ENCODE results near the gene NCK2.

Gene NCK2

DNA sequence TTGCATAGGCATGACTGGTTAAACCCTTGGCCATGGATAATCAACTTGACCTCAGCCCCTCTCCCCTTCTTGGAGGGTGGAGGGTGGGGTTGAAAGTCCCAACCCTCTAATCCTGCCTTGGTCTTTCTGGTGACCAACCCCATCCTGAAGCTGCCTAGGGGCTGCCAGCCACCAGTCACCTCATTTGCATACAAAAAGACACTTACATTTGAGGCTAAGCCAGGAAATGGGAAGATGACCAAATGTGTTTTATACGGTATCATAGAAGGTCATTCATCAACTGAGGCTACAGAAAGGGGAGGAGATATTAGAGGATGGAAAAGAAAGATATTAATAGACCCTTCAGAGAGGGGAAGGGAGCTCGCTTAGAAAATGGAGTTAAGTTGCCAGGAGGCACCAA, 96.8 kb downstream of the NCK2 start:
- Histone ChIP-seq H2BK5ac (ENCODE audit: low read length) (no peak overlapping the region), H3K4ac (ENCODE audit: low read length) (no peak overlapping the region), H3K27ac (replicated peaks; ENCODE audit: low read length) (no peak overlapping the region), H3K4me3 (ENCODE audit: low read length in 2 of 2) (no peak overlapping the region), H3K14ac (ENCODE audit: low read length) (no peak overlapping the region), H2AFZ (ENCODE audit: low read length) (no peak overlapping the region), H2BK12ac (ENCODE audit: low read length) (no peak overlapping the region), H3K9me3 (replicated peaks in 1 of 2; ENCODE audit: control insufficient read depth in 2 of 2, insufficient read depth in 1 of 2, low read depth in 1 of 2, low read length in 2 of 2) (peaks cover 5 to 12% of the 10 kb centered on the region in 2 donors), H2AK5ac (ENCODE audit: low read depth, low read length) (no peak overlapping the region), H2BK15ac (ENCODE audit: low read length) (no peak overlapping the region), H3K4me2 (ENCODE audit: insufficient read depth, low read length, poor library complexity, severe bottlenecking) (no peak overlapping the region), H3K18ac (ENCODE audit: low read length) (no peak overlapping the region), H2BK120ac (ENCODE audit: low read depth, low read length) (no peak overlapping the region), H3K36me3 (replicated peaks in 1 of 2; ENCODE audit: control insufficient read depth in 2 of 2, insufficient read depth in 2 of 2, low read length in 2 of 2) (peaks cover 0 to 6% of the 10 kb centered on the region in 2 donors), H3K9ac (ENCODE audit: low read depth, low read length, poor library complexity) (no peak overlapping the region), H3K79me1 (ENCODE audit: low read depth, low read length) (no peaks in the 10 kb centered on the region), H3K4me1 (ENCODE audit: control insufficient read depth in 2 of 2, insufficient read depth in 1 of 2, low read depth in 1 of 2, low read length in 2 of 2) (peaks cover 2% of the 10 kb centered on the region in 2 donors), H3K23ac (ENCODE audit: low read depth, low read length, poor library complexity) (no peak overlapping the region), H3K27me3 (ENCODE audit: control insufficient read depth in 3 of 3, insufficient read depth in 3 of 3, low read depth in 1 of 3, low read length in 3 of 3) (no peaks in the 10 kb centered on the region), H4K91ac (ENCODE audit: low read depth, low read length, poor library complexity) (no peak overlapping the region), H4K8ac (ENCODE audit: low read depth, low read length) (no peak overlapping the region)
- WGBS, 2 donors (ENCODE audit: extremely low coverage in 2 of 2, insufficient read length in 2 of 2, insufficient replicate concordance in 1 of 2) = no CpG with 5 or more reads among the region's 2 CpGs
- no peak for DNase-seq (ENCODE audit: low spot score)

GRCh38 chr2:105842555-105842954, 97.8 kb downstream of the NCK2 start:
- Histone ChIP-seq H2BK120ac (ENCODE audit: low read depth, low read length) (no peak overlapping the region), H3K23ac (ENCODE audit: low read depth, low read length, poor library complexity) (no peak overlapping the region), H2AK5ac (ENCODE audit: low read depth, low read length) (no peak overlapping the region), H3K4ac (ENCODE audit: low read length) (no peak overlapping the region), H2AFZ (ENCODE audit: low read length) (no peak overlapping the region), H3K18ac (ENCODE audit: low read length) (no peak overlapping the region), H3K36me3 (replicated peaks in 1 of 2; ENCODE audit: control insufficient read depth in 2 of 2, insufficient read depth in 2 of 2, low read length in 2 of 2) (peaks cover 0 to 12% of the 10 kb centered on the region in 2 donors), H3K4me3 (ENCODE audit: low read length in 2 of 2) (no peak overlapping the region), H3K14ac (ENCODE audit: low read length) (no peak overlapping the region), H4K8ac (ENCODE audit: low read depth, low read length) (no peak overlapping the region), H2BK12ac (ENCODE audit: low read length) (no peak overlapping the region), H2BK15ac (ENCODE audit: low read length) (no peak overlapping the region), H2BK5ac (ENCODE audit: low read length) (no peak overlapping the region), H3K4me1 (ENCODE audit: control insufficient read depth in 2 of 2, insufficient read depth in 1 of 2, low read depth in 1 of 2, low read length in 2 of 2) (peaks cover 2% of the 10 kb centered on the region in 2 donors), H3K27ac (replicated peaks; ENCODE audit: low read length) (no peak overlapping the region), H4K91ac (ENCODE audit: low read depth, low read length, poor library complexity) (no peak overlapping the region), H3K9me3 (replicated peaks in 1 of 2; ENCODE audit: control insufficient read depth in 2 of 2, insufficient read depth in 1 of 2, low read depth in 1 of 2, low read length in 2 of 2) (peaks cover 0 to 2% of the 10 kb centered on the region in 2 donors), H3K27me3 (ENCODE audit: control insufficient read depth in 3 of 3, insufficient read depth in 3 of 3, low read depth in 1 of 3, low read length in 3 of 3) (no peaks in the 10 kb centered on the region), H3K9ac (ENCODE audit: low read depth, low read length, poor library complexity) (no peak overlapping the region), H3K4me2 (ENCODE audit: insufficient read depth, low read length, poor library complexity, severe bottlenecking) (no peak overlapping the region), H3K79me1 (ENCODE audit: low read depth, low read length) (no peaks in the 10 kb centered on the region)
- no CpG with 5 or more reads among the region's 4 CpGs for WGBS, 2 donors (ENCODE audit: extremely low coverage in 2 of 2, insufficient read length in 2 of 2, insufficient replicate concordance in 1 of 2)
- DNase-seq (ENCODE audit: low spot score) = no peak

- no peak overlapping the region for H4K91ac ChIP-seq (ENCODE audit: low read depth, low read length, poor library complexity)
- no peak overlapping the region for H3K14ac ChIP-seq (ENCODE audit: low read length)
- no peak overlapping the region for H3K23ac ChIP-seq (ENCODE audit: low read depth, low read length, poor library complexity)
- no peak overlapping the region for H2BK120ac ChIP-seq (ENCODE audit: low read depth, low read length)
- no peaks in the 10 kb centered on the region for H3K27me3 ChIP-seq (ENCODE audit: control insufficient read depth in 3 of 3, insufficient read depth in 3 of 3, low read depth in 1 of 3, low read length in 3 of 3)
- H3K9ac ChIP-seq (ENCODE audit: low read depth, low read length, poor library complexity) = no peak overlapping the region
- H3K4me2 ChIP-seq (ENCODE audit: insufficient read depth, low read length, poor library complexity, severe bottlenecking) = no peak overlapping the region
- H3K4me3 ChIP-seq (ENCODE audit: low read length in 2 of 2) = no peak overlapping the region
- no peak overlapping the region for H3K27ac ChIP-seq (replicated peaks; ENCODE audit: low read length)
- H3K18ac ChIP-seq (ENCODE audit: low read length) = no peak overlapping the region
- DNase-seq (ENCODE audit: low spot score) = no peak
- H3K4me1 ChIP-seq (ENCODE audit: control insufficient read depth in 2 of 2, insufficient read depth in 1 of 2, low read depth in 1 of 2, low read length in 2 of 2) = peaks cover under 1 to 2% of the 10 kb centered on the region in 2 donors
- no peaks in the 10 kb centered on the region for H3K79me1 ChIP-seq (ENCODE audit: low read depth, low read length)
- no peak overlapping the region for H2BK12ac ChIP-seq (ENCODE audit: low read length)
- H3K4ac ChIP-seq (ENCODE audit: low read length) = no peak overlapping the region
- H2BK15ac ChIP-seq (ENCODE audit: low read length) = no peak overlapping the region
- no peak overlapping the region for H4K8ac ChIP-seq (ENCODE audit: low read depth, low read length)
- no peaks in the 10 kb centered on the region for H3K9me3 ChIP-seq (replicated peaks in 1 of 2; ENCODE audit: control insufficient read depth in 2 of 2, insufficient read depth in 1 of 2, low read depth in 1 of 2, low read length in 2 of 2)
- H3K36me3 ChIP-seq (replicated peaks in 1 of 2; ENCODE audit: control insufficient read depth in 2 of 2, insufficient read depth in 2 of 2, low read length in 2 of 2) = peaks cover 0 to 18% of the 10 kb centered on the region in 2 donors
- H2AFZ ChIP-seq (ENCODE audit: low read length) = no peak overlapping the region
- H2BK5ac ChIP-seq (ENCODE audit: low read length) = no peak overlapping the region
- no CpG with 5 or more reads among the region's 12 CpGs for WGBS, 2 donors (ENCODE audit: extremely low coverage in 2 of 2, insufficient read length in 2 of 2, insufficient replicate concordance in 1 of 2)
- H2AK5ac ChIP-seq (ENCODE audit: low read depth, low read length) = no peak overlapping the region
Observed at GRCh38 chr2:105843476-105844374, 99.0 kb downstream of the NCK2 start.

DNA sequence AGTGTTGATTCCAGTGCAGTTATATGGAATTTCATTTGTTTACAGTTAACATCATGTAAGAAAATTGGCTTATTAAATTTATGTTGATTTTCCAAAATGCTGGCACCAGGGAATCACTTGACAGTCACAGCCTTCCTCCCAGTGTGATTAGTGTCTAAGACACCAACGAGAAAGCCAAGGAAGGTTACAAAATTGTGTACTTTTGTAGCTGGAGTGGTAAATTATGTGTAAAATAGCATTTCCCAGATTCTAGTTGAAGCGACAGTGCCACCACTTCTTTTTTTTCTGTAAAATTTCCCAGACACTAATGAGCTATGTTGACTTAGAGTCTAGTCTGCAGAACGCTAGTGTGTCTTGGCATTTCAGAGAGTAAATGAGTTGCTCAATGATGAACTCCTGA, 101.3 kb downstream of the NCK2 start:
- H3K9me3 ChIP-seq (replicated peaks in 1 of 2; ENCODE audit: control insufficient read depth in 2 of 2, insufficient read depth in 1 of 2, low read depth in 1 of 2, low read length in 2 of 2) = peaks cover 0 to 2% of the 10 kb centered on the region in 2 donors
- H3K4me2 ChIP-seq (ENCODE audit: insufficient read depth, low read length, poor library complexity, severe bottlenecking) = no peak overlapping the region
- no peak overlapping the region for H3K23ac ChIP-seq (ENCODE audit: low read depth, low read length, poor library complexity)
- no peak overlapping the region for H3K27ac ChIP-seq (replicated peaks; ENCODE audit: low read length)
- no peak overlapping the region for H2BK15ac ChIP-seq (ENCODE audit: low read length)
- no peak overlapping the region for H3K14ac ChIP-seq (ENCODE audit: low read length)
- no peak overlapping the region for H2BK12ac ChIP-seq (ENCODE audit: low read length)
- no peak overlapping the region for H3K4me3 ChIP-seq (ENCODE audit: low read length in 2 of 2)
- DNase-seq (ENCODE audit: low spot score) = no peak
- no peak overlapping the region for H2BK120ac ChIP-seq (ENCODE audit: low read depth, low read length)
- no peak overlapping the region for H3K9ac ChIP-seq (ENCODE audit: low read depth, low read length, poor library complexity)
- peaks cover 0 to 2% of the 10 kb centered on the region in 2 donors for H3K4me1 ChIP-seq (ENCODE audit: control insufficient read depth in 2 of 2, insufficient read depth in 1 of 2, low read depth in 1 of 2, low read length in 2 of 2)
- H2AFZ ChIP-seq (ENCODE audit: low read length) = no peak overlapping the region
- H3K36me3 ChIP-seq (replicated peaks in 1 of 2; ENCODE audit: control insufficient read depth in 2 of 2, insufficient read depth in 2 of 2, low read length in 2 of 2) = peaks cover 0 to 23% of the 10 kb centered on the region in 2 donors
- H4K8ac ChIP-seq (ENCODE audit: low read depth, low read length) = no peak overlapping the region
- H3K79me1 ChIP-seq (ENCODE audit: low read depth, low read length) = no peaks in the 10 kb centered on the region
- no peak overlapping the region for H4K91ac ChIP-seq (ENCODE audit: low read depth, low read length, poor library complexity)
- no peaks in the 10 kb centered on the region for H3K27me3 ChIP-seq (ENCODE audit: control insufficient read depth in 3 of 3, insufficient read depth in 3 of 3, low read depth in 1 of 3, low read length in 3 of 3)
- H2BK5ac ChIP-seq (ENCODE audit: low read length) = no peak overlapping the region
- H2AK5ac ChIP-seq (ENCODE audit: low read depth, low read length) = no peak overlapping the region
- H3K18ac ChIP-seq (ENCODE audit: low read length) = no peak overlapping the region
- H3K4ac ChIP-seq (ENCODE audit: low read length) = no peak overlapping the region
- WGBS, 2 donors (ENCODE audit: extremely low coverage in 2 of 2, insufficient read length in 2 of 2, insufficient replicate concordance in 1 of 2) = no CpG with 5 or more reads among the region's 3 CpGs
